Activated T-helper 2 cell treated with anti-CD3 and anti-CD28 coated beads, Interferon-gamma antibody, Interleukin-2, Interleukin-4, amounts not matched to agents 10 μg/mL and 5 μg/mL and 100 μg/mL, durations not matched to agents 14 hours and 24 hours and 36 hours (primary cell): ENCODE measurements around the gene BTN2A1. TPM values are rescaled to one million over a fixed set of nuclear protein-coding genes. Genes with fewer than 3 reads are reported as not detected.

Experiments used
- total RNA-seq: library from RNA; stranded (reverse); gene quantifications from 2 replicates; pipeline ENCODE4 v1.2.3, GENCODE V29; 2022

Gene BTN2A1
- total RNA-seq, 1 donor from 2014 or later, result 23.0 TPM

Other genes with a start within 250 kb of the BTN2A1 start
- 61.2 and 63.2 TPM in 2 replicates for gene BTN3A2, start 92.8 kb upstream of the BTN2A1 start, total RNA-seq
- gene BTN2A2, start 74.8 kb upstream of the BTN2A1 start, total RNA-seq, result 23.9 and 24.6 TPM in 2 replicates
- gene BTN3A1, start 55.7 kb upstream of the BTN2A1 start, total RNA-seq, result 34.8 and 38.6 TPM in 2 replicates
- gene BTN3A3, start 17.5 kb upstream of the BTN2A1 start, total RNA-seq, result 36.4 and 41.9 TPM in 2 replicates
- not detected in 2 replicates for gene BTN1A1, start 42.3 kb downstream of the BTN2A1 start, total RNA-seq
- 92.2 and 99.4 TPM in 2 replicates for gene HMGN4, start 80.4 kb downstream of the BTN2A1 start, total RNA-seq
- gene ABT1, start 139.0 kb downstream of the BTN2A1 start, total RNA-seq, result 28.2 and 29.9 TPM in 2 replicates
- 10.4 and 11.3 TPM in 2 replicates for gene ZNF322, start 201.8 kb downstream of the BTN2A1 start, total RNA-seq